Kidney (tissue), 14 donors: Measurements from ENCODE around the gene C12orf76. TPM values are rescaled to one million over a fixed set of nuclear protein-coding genes. Genes with fewer than 3 reads are reported as not detected.
"Not testable (repeated sequence)": the region's sequence is repeated elsewhere in the genome, so short reads cannot be mapped to it uniquely, and the experiment has no call there.

Experiments used
- DNase-seq, 5 donors: peaks; one replicate each; pipeline ENCODE4 v3.0.0-alpha.2; 2013 to 2020
- FAIRE-seq: peaks from 2 replicates; lab custom pipeline; 2012; peaks lifted over from hg19 to GRCh38; lab: Jason Lieb, UNC
- H3K27ac ChIP-seq, 2 donors: one replicate each; pipeline ENCODE4 v1.7.0; 2013; ENCODE audit warnings: low read depth in 2 of 2, low read length in 2 of 2, inconsistent platforms in 1 of 2
- H3K27me3 ChIP-seq: one replicate; pipeline ENCODE4 v1.7.1; 2013; ENCODE audit warnings: low read length, inconsistent platforms; ENCODE audit not compliant: control insufficient read depth, insufficient read depth
- H3K36me3 ChIP-seq, 3 donors: one replicate each; pipeline versions ENCODE4 v1.7.0 to v1.7.1; 2013; ENCODE audit warnings: low read length in 3 of 3, control low read depth in 1 of 3, inconsistent platforms in 1 of 3; ENCODE audit not compliant: insufficient read depth in 3 of 3, control insufficient read depth in 2 of 3
- H3K4me1 ChIP-seq, 3 donors: one replicate each; pipeline versions ENCODE4 v1.7.0 to v1.7.1; 2013; ENCODE audit warnings: low read length in 3 of 3, inconsistent platforms in 1 of 3, low read depth in 1 of 3; ENCODE audit not compliant: control insufficient read depth in 2 of 3, insufficient read depth in 2 of 3
- H3K4me3 ChIP-seq, 3 donors: one replicate each; pipeline versions ENCODE4 v1.7.0 to v1.8.1; 2013; ENCODE audit warnings: low read length in 3 of 3, control low read depth in 1 of 3, inconsistent platforms in 1 of 3
- H3K9ac ChIP-seq, 3 donors: one replicate each; pipeline versions ENCODE4 v1.7.0 to v1.7.1; 2013; ENCODE audit warnings: low read length in 3 of 3, control low read depth in 1 of 3, inconsistent platforms in 1 of 3
- H3K9me3 ChIP-seq, 3 donors: one replicate each; pipeline versions ENCODE4 v1.7.0 to v1.7.1; 2013; ENCODE audit warnings: low read length in 3 of 3, control low read depth in 1 of 3, inconsistent platforms in 1 of 3; ENCODE audit not compliant: control insufficient read depth in 2 of 3, insufficient read depth in 1 of 3
- intact Hi-C: fragments of 100-400 bp; cut with DNase I; formaldehyde crosslinking; loops from one replicate; pipeline ENCODE4 v1.11.1; 2022
- polyA plus RNA-seq: library from polyadenylated mRNA; stranded (reverse); fragments of 350-450 nt; fragmentation: Illumina TruSeq; extraction: RNeasy Lipid Tissue Mini Kit (QIAGEN cat#74804); gene quantifications from one replicate; pipeline ENCODE4 v1.2.3, GENCODE V29; 2014; ENCODE audit warnings: low read depth, low replicate concordance; ENCODE audit not compliant: insufficient read depth
- total RNA-seq: library from RNA; stranded (reverse); fragmentation: NEBNext Ultra II Directional; extraction: Animal tissue kit (Norgen Biotek cat#: 25700); gene quantifications from one replicate; pipeline ENCODE4 v1.2.1, GENCODE V29; 2021
- TF ChIP-seq, protein P1 (sequence below): IDR thresholded peaks from 3 replicates; pipeline ENCODE4 v1.5.1; 2012; ENCODE audit warnings: mild to moderate bottlenecking, moderate library complexity, borderline replicate concordance; ENCODE audit not compliant: insufficient read depth; ENCODE audit errors: extremely low read depth
- donor health status: control.
- donor health status: control.
- donor health status: control.
- donor health status: control.
- donor health status: control.
- donor health status: DM: yes; HTN: yes; CAD: no.
- donor health status: Normal renal cell carcinoma (clear cell type).

The C12orf76 gene
- total and polyA plus RNA-seq, 2 donors from 2014 or later, result 14.6 to 15.8 TPM

DNA sequence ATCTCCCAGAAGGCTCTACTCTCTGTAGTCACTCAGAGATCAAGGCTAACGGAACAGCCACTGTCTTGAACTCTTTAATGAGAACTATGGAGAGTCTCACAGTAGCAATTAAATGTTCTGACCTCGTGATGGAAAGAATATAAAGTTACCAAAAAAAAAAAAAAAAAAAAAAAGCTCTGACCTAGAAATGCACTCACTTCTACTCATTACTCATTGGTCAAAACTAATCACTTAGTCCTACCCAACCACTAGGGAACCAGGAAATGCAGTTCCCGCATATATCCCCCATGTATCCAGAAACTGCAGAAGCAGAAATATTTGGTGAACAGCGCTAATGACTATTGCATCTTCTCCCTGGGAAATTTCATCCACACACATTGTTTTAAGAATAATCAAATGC lies 29.5 kb upstream of the C12orf76 start:
- intact Hi-C loops, result no loop called here
- H3K9ac ChIP-seq, result no peak overlapping the region
- no peak for DNase-seq

GRCh38 chr12:110075880-110076279 lies 27.6 kb upstream of the C12orf76 start:
- Histone ChIP-seq H3K36me3 (no peaks in the 10 kb centered on the region), H3K27ac (no peak overlapping the region), H3K4me1 (no peaks in the 10 kb centered on the region), H3K4me3 (no peak overlapping the region), H3K27me3 (no peaks in the 10 kb centered on the region), H3K9ac (no peak overlapping the region), H3K9me3 (no peaks in the 10 kb centered on the region)
- intact Hi-C loops, result no loop called here
- DNase-seq (no peak), FAIRE-seq (no peak)
- TF ChIP-seq, protein P1, sequence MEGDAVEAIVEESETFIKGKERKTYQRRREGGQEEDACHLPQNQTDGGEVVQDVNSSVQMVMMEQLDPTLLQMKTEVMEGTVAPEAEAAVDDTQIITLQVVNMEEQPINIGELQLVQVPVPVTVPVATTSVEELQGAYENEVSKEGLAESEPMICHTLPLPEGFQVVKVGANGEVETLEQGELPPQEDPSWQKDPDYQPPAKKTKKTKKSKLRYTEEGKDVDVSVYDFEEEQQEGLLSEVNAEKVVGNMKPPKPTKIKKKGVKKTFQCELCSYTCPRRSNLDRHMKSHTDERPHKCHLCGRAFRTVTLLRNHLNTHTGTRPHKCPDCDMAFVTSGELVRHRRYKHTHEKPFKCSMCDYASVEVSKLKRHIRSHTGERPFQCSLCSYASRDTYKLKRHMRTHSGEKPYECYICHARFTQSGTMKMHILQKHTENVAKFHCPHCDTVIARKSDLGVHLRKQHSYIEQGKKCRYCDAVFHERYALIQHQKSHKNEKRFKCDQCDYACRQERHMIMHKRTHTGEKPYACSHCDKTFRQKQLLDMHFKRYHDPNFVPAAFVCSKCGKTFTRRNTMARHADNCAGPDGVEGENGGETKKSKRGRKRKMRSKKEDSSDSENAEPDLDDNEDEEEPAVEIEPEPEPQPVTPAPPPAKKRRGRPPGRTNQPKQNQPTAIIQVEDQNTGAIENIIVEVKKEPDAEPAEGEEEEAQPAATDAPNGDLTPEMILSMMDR, result no peak

More for the DNA sequence above, 29.5 kb upstream of the C12orf76 start:
- FAIRE-seq, result no peak
- H3K36me3 ChIP-seq, result no peaks in the 10 kb centered on the region
- no peaks in the 10 kb centered on the region for H3K9me3 ChIP-seq
- no peaks in the 10 kb centered on the region for H3K4me1 ChIP-seq
- H3K4me3 ChIP-seq, result no peak overlapping the region
- TF ChIP-seq, protein P1, result no peak
- no peaks in the 10 kb centered on the region for H3K27me3 ChIP-seq
- H3K27ac ChIP-seq, result no peak overlapping the region

DNA sequence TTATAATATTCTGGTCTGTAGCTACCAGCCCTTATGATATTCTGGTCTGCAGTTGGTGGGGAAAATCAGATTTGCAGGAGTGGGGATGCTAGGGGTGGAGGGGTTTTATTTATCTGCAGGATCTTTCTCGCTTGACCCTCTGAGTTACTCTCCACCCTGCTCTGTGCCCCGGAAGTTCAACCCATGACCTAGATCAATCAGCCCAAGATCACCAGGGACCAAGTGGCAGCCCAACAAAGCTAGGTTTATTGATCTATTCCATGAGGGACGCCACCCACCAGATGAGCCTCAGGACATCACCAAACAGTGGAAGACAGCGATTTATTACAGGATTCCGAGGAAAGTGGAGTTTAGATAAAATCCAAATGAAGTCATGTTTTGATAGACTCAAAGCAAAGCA lies 25.8 kb upstream of the C12orf76 start:
- H3K27ac ChIP-seq, result no peak overlapping the region
- no peak overlapping the region for H3K9ac ChIP-seq
- H3K9me3 ChIP-seq, result no peaks in the 10 kb centered on the region
- DNase-seq, result no peak
- H3K27me3 ChIP-seq, result no peaks in the 10 kb centered on the region
- no peaks in the 10 kb centered on the region for H3K36me3 ChIP-seq
- intact Hi-C loops, result no loop called here
- H3K4me1 ChIP-seq, result no peaks in the 10 kb centered on the region
- TF ChIP-seq, protein P1, result no peak
- no peak for FAIRE-seq
- H3K4me3 ChIP-seq, result no peak overlapping the region

- peak in 2 of 5 donors; percentile 11 to 77 for DNase-seq
- Histone ChIP-seq H3K4me3 (peak overlapping the region in 2 of 3 donors; percentile 55 to 58), H3K9me3 (no peaks in the 10 kb centered on the region), H3K27me3 (no peaks in the 10 kb centered on the region), H3K9ac (no peak overlapping the region), H3K4me1 (no peaks in the 10 kb centered on the region), H3K27ac (no peak overlapping the region), H3K36me3 (no peaks in the 10 kb centered on the region)
- TF ChIP-seq, protein P1, result no peak
- no peak for FAIRE-seq
- intact Hi-C loops, result no loop called here
Observed at GRCh38 chr12:110073049-110073831, 24.9 kb upstream of the C12orf76 start.

DNA sequence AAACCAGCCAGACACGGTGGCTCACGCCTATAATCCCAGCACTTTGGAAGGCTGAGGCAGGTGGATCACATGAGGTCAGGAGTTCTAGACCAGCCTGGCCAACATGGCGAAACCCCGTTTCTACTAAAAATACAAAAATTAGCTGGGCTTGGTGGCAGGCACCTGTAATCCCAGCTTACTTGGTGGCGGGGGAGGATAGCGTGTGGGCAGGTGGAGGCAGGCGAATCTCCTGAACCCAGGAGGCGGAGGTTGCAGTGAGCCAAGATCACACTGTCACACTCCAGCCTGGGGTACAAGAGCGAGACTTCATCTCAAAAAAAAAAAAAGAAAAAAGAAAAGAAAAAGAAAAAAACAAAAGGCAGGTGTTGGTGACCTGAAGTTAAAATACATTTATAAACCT lies 24.3 kb upstream of the C12orf76 start:
- intact Hi-C loops, H3K4me1 ChIP-seq, FAIRE-seq, H3K27ac ChIP-seq, H3K4me3 ChIP-seq, H3K9ac ChIP-seq, H3K9me3 ChIP-seq, DNase-seq, H3K27me3 ChIP-seq, H3K36me3 ChIP-seq: not testable (repeated sequence)
